Panc1 (cell line): ENCODE data around the gene ARHGAP6. TPM values are rescaled to one million over a fixed set of nuclear protein-coding genes. Genes with fewer than 3 reads are reported as not detected.

Experiments used
- ATAC-seq: fragments of 200-7000 bp; cut with Tn5 transposase; 2 replicates; pipeline ENCODE4 v1.9.1; 2020; ENCODE audit warnings: mild to moderate bottlenecking, moderate library complexity
- BruUV-seq: library from RNA; stranded (reverse); fragments of 400-500 nt; replicated peaks from 2 replicates; lab custom pipeline; 2021; lab: Mats Ljungman, UMichigan
- CTCF ChIA-PET: fragments of 300-600 bp; sonication (Branson Sonifier 250); formaldehyde crosslinking; loops from one replicate; lab custom pipeline; 2022; ENCODE audit warnings: antibody characterized with exemption; lab: Charles Lee
- POLR2A ChIA-PET: fragments of 300-600 bp; sonication (Branson Sonifier 250); formaldehyde crosslinking; loops from one replicate; lab custom pipeline; 2022; ENCODE audit warnings: antibody characterized with exemption; lab: Charles Lee
- DNase-seq: peaks from one replicate; pipeline ENCODE4 v3.0.0-alpha.2; 2010; ENCODE audit warnings: low read depth, low spot score
- H3K27ac ChIP-seq: 2 replicates; pipeline ENCODE4 v1.5.1; 2011; ENCODE audit warnings: mild to moderate bottlenecking, low read length, inconsistent platforms
- H3K27me3 ChIP-seq: fragments of 200-500 bp; sonication (Bioruptor generic); 2 replicates; pipeline ENCODE4 v1.6.0; 2014; ENCODE audit warnings: low read length, inconsistent platforms; ENCODE audit not compliant: control insufficient read depth, insufficient read depth
- H3K36me3 ChIP-seq: fragments of 200-500 bp; sonication (Bioruptor generic); 2 replicates; pipeline ENCODE4 v1.5.1; 2014; ENCODE audit warnings: inconsistent platforms, mild to moderate bottlenecking, low read length, moderate library complexity; ENCODE audit not compliant: control insufficient read depth, insufficient read depth
- H3K4me1 ChIP-seq: 2 replicates; pipeline ENCODE4 v1.5.1; 2011; ENCODE audit warnings: inconsistent platforms, mild to moderate bottlenecking, low read length, moderate library complexity; ENCODE audit not compliant: control insufficient read depth, insufficient read depth
- H3K4me3 ChIP-seq, 2 experiments: 2 replicates each; pipeline ENCODE4 v1.5.1; 2011 to 2012; ENCODE audit warnings: low read depth in 2 of 2, low read length in 2 of 2, mild to moderate bottlenecking in 2 of 2, inconsistent platforms in 1 of 2, moderate library complexity in 1 of 2
- H3K9me3 ChIP-seq: fragments of 200-500 bp; sonication (Bioruptor generic); 2 replicates; pipeline ENCODE4 v1.5.1; 2014; ENCODE audit warnings: low read depth, mild to moderate bottlenecking, inconsistent platforms, low read length, moderate library complexity; ENCODE audit not compliant: control insufficient read depth, insufficient read depth
- CTCF ChIP-seq: fragments of 450-650 bp; IDR thresholded peaks from 2 replicates; pipeline ENCODE4 v1.5.1; 2017; ENCODE audit warnings: mild to moderate bottlenecking
- POLR2AphosphoS5 ChIP-seq: IDR thresholded peaks from 2 replicates; pipeline ENCODE4 v1.6.1; 2012; ENCODE audit warnings: mild to moderate bottlenecking, low read depth, low read length, moderate library complexity
- REST ChIP-seq, 2 experiments: IDR thresholded peaks; 2 replicates each; pipeline ENCODE4 v1.6.1; 2011 to 2012; ENCODE audit warnings: low read depth in 2 of 2, control low read depth in 1 of 2, low read length in 1 of 2, mild to moderate bottlenecking in 1 of 2, moderate library complexity in 1 of 2; ENCODE audit not compliant: insufficient read depth in 1 of 2
- SIN3A ChIP-seq: IDR thresholded peaks from 2 replicates; pipeline ENCODE4 v1.6.1; 2012; ENCODE audit warnings: low read depth, mild to moderate bottlenecking, low read length, moderate library complexity, borderline replicate concordance; ENCODE audit not compliant: insufficient read depth
- TCF7L2 ChIP-seq: IDR thresholded peaks from 2 replicates; pipeline ENCODE4 v1.6.1; 2011; ENCODE audit warnings: mild to moderate bottlenecking, low read depth, low read length, inconsistent platforms
- in situ Hi-C: cut with HindIII; loops from 2 replicates; pipeline ENCODE4 v1.10.0; 2016; ENCODE audit warnings: low sequenced_read_pairs, low pct_unique_long_range_greater_than_20kb
- intact Hi-C: fragments of 100-400 bp; cut with micrococcal nuclease; formaldehyde crosslinking; loops from one replicate; pipeline ENCODE4 v1.10.0; 2022; ENCODE audit not compliant: unreplicated experiment
- total RNA-seq: library from RNA; stranded (reverse); gene quantifications from one replicate; pipeline ENCODE4 v1.2.1, GENCODE V29; 2021; ENCODE audit not compliant: unreplicated experiment

ARHGAP6 gene
- total RNA-seq, 1 experiment from 2014 or later = 0.13 TPM

GRCh38 chrX:11267425-11267824, 398.3 kb downstream of the ARHGAP6 start:
- BruUV-seq = no TSS peak
- Histone ChIP-seq H3K4me3 (no peak overlapping the region), H3K27ac (no peak overlapping the region), H3K9me3 (no peaks in the 10 kb centered on the region), H3K36me3 (no peaks in the 10 kb centered on the region), H3K4me1 (no peaks in the 10 kb centered on the region), H3K27me3 (no peaks in the 10 kb centered on the region)
- intact Hi-C loops (no loop called here), in situ Hi-C loops (no loop called here)
- POLR2A ChIA-PET = no interaction called here
- TF ChIP-seq REST (IDR thresholded peaks at IDR 0.05; ENCODE audit: insufficient read depth in 1 of 2, low read depth in 2 of 2, low read length in 1 of 2) (no peak), SIN3A (no peak), POLR2AphosphoS5 (no peak), TCF7L2 (no peak), CTCF (no peak)
- CTCF ChIA-PET = no interaction called here
- no peak for DNase-seq
- ATAC-seq = no peak

- H3K27ac ChIP-seq = no peak overlapping the region
- H3K9me3 ChIP-seq = no peaks in the 10 kb centered on the region
- no peak overlapping the region for H3K4me3 ChIP-seq
- ChIA-PET CTCF (no interaction called here), POLR2A (no interaction called here)
- no peaks in the 10 kb centered on the region for H3K27me3 ChIP-seq
- no TSS peak for BruUV-seq
- intact Hi-C loops (no loop called here), in situ Hi-C loops (no loop called here)
- ATAC-seq (no peak), DNase-seq (no peak)
- no peaks in the 10 kb centered on the region for H3K4me1 ChIP-seq
- TF ChIP-seq POLR2AphosphoS5 = no peak
- TF ChIP-seq REST (IDR thresholded peaks at IDR 0.05; ENCODE audit: insufficient read depth in 1 of 2, low read depth in 2 of 2, low read length in 1 of 2) = no peak
- TF ChIP-seq TCF7L2 = no peak
- no peak for TF ChIP-seq CTCF
- TF ChIP-seq SIN3A = no peak
- H3K36me3 ChIP-seq = no peaks in the 10 kb centered on the region
Observed at GRCh38 chrX:11266573-11267003, 399.1 kb downstream of the ARHGAP6 start.
